B cell (primary cell): Measurements from ENCODE around the gene CCL28. TPM values are rescaled to one million over a fixed set of nuclear protein-coding genes. Genes with fewer than 3 reads are reported as not detected.
A peak's percentile ranks its signal among the peaks of the same experiment; 100 is the strongest.

Experiments used
- ATAC-seq: fragments of 200-7000 bp; cut with Tn5 transposase; one replicate; pipeline ENCODE4 v1.10.0; 2021; ENCODE audit warnings: low read depth, mild to moderate bottlenecking, moderate number of reproducible peaks, moderate library complexity
- CTCF ChIA-PET: fragments of 350-600 bp; sonication (Branson Sonifier 250); formaldehyde crosslinking; loops from one replicate; lab custom pipeline; 2021; ENCODE audit warnings: antibody characterized with exemption, inconsistent platforms; lab: Charles Lee
- POLR2A ChIA-PET: fragments of 350-600 bp; sonication (Branson Sonifier 250); formaldehyde crosslinking; loops from one replicate; lab custom pipeline; 2021; ENCODE audit warnings: antibody characterized with exemption; lab: Charles Lee
- DNase-seq: peaks from one replicate; pipeline ENCODE4 v3.0.0; 2013
- H2AFZ ChIP-seq: 2 replicates; pipeline ENCODE4 v1.6.1; 2012; ENCODE audit warnings: mild to moderate bottlenecking, low read depth, low read length; ENCODE audit not compliant: insufficient read depth, poor library complexity, severe bottlenecking
- H3K27ac ChIP-seq, 2 donors: 1 replicate in 1 of 2; 2 replicates in 1 of 2; pipeline ENCODE4 v1.5.1; 2012 to 2013; ENCODE audit warnings: low read length in 2 of 2, mild to moderate bottlenecking in 2 of 2, moderate library complexity in 1 of 2
- H3K27me3 ChIP-seq, 4 experiments: fragments of 200-600 bp in 1 of 4; sonication (generic) in 1 of 4; replicated peaks in 1 of 4; 1 replicate in 2 of 4; 2 replicates in 2 of 4; pipeline versions ENCODE4 v1.6.1 to v1.7.0; 2013 to 2016; ENCODE audit warnings: low read length in 3 of 4, mild to moderate bottlenecking in 2 of 4, mixed read lengths in 1 of 4, moderate library complexity in 1 of 4; ENCODE audit not compliant: insufficient read depth in 4 of 4, control insufficient read depth in 3 of 4; ENCODE audit errors: control extremely low read depth in 1 of 4
- H3K36me3 ChIP-seq, 2 experiments: replicated peaks in 1 of 2; 1 replicate in 1 of 2; 2 replicates in 1 of 2; pipeline versions ENCODE4 v1.6.1 to v1.7.1; 2013; ENCODE audit warnings: low read length in 1 of 2; ENCODE audit not compliant: insufficient read depth in 2 of 2, control insufficient read depth in 1 of 2; ENCODE audit errors: control extremely low read depth in 1 of 2, extremely low read depth in 1 of 2
- H3K4me1 ChIP-seq, 2 donors: fragments of 200-600 bp in 1 of 2; sonication (generic) in 1 of 2; 1 replicate in 1 of 2; 2 replicates in 1 of 2; pipeline versions ENCODE4 v1.5.1 to v1.6.1; 2013 to 2017; ENCODE audit warnings: low read length in 2 of 2; ENCODE audit not compliant: control insufficient read depth in 2 of 2, insufficient read depth in 2 of 2
- H3K4me2 ChIP-seq: replicated peaks from 2 replicates; pipeline ENCODE3; 2012; ENCODE audit warnings: mild to moderate bottlenecking, low read depth, low read length; ENCODE audit not compliant: poor library complexity, severe bottlenecking
- H3K4me3 ChIP-seq, 5 experiments: fragments of 200-600 bp in 1 of 5; sonication (generic) in 1 of 5; 1 replicate in 3 of 5; 2 replicates in 2 of 5; pipeline versions ENCODE4 v1.5.1 to v1.7.0; 2011 to 2016; ENCODE audit warnings: low read length in 4 of 5, mild to moderate bottlenecking in 4 of 5, low read depth in 2 of 5, control low read depth in 1 of 5, moderate library complexity in 1 of 5; ENCODE audit not compliant: insufficient read depth in 1 of 5; ENCODE audit errors: control extremely low read depth in 1 of 5, extremely low read depth in 1 of 5
- H3K79me2 ChIP-seq: fragments of 200-600 bp; sonication (generic); one replicate; pipeline ENCODE4 v1.6.0; 2016; ENCODE audit warnings: low read length; ENCODE audit not compliant: control insufficient read depth, insufficient read depth
- H3K9ac ChIP-seq: fragments of 200-600 bp; sonication (generic); 2 replicates; pipeline ENCODE4 v1.6.1; 2017; ENCODE audit warnings: mild to moderate bottlenecking, low read length, moderate library complexity
- H3K9me3 ChIP-seq, 3 donors: one replicate each; pipeline versions ENCODE4 v1.6.1 to v1.7.1; 2013; ENCODE audit warnings: low read length in 2 of 3; ENCODE audit not compliant: control insufficient read depth in 2 of 3, insufficient read depth in 1 of 3; ENCODE audit errors: control extremely low read depth in 1 of 3
- H4K20me1 ChIP-seq: 2 replicates; pipeline ENCODE4 v1.6.0; 2012; ENCODE audit warnings: mild to moderate bottlenecking, low read length; ENCODE audit not compliant: insufficient read depth, control insufficient read depth, poor library complexity, severe bottlenecking
- H3K27ac Mint-ChIP-seq: one replicate; pipeline ENCODE4 v1.8.0; 2021; ENCODE audit warnings: mixed read lengths
- H3K27me3 Mint-ChIP-seq: one replicate; pipeline ENCODE4 v1.8.0; 2021; ENCODE audit warnings: mixed read lengths
- H3K4me1 Mint-ChIP-seq: one replicate; pipeline ENCODE4 v1.8.0; 2021; ENCODE audit warnings: mixed read lengths
- H3K4me3 Mint-ChIP-seq: one replicate; pipeline ENCODE4 v1.8.0; 2021; ENCODE audit warnings: mixed read lengths
- H3K9me3 Mint-ChIP-seq: one replicate; pipeline ENCODE4 v1.8.0; 2022; ENCODE audit warnings: mixed read lengths; ENCODE audit not compliant: insufficient read depth
- CTCF ChIP-seq: fragments of 200-600 bp; IDR thresholded peaks from one replicate; pipeline ENCODE4 v1.8.0; 2022; ENCODE audit warnings: antibody characterized with exemption, mild to moderate bottlenecking
- EZH2 ChIP-seq: IDR thresholded peaks from 2 replicates; pipeline ENCODE4 v1.6.1; 2012; ENCODE audit warnings: borderline replicate concordance, low read depth, mild to moderate bottlenecking, moderate library complexity, low read length; ENCODE audit not compliant: insufficient read depth, poor library complexity, severe bottlenecking
- WGBS: methylation state at CpG from one replicate; pipeline ENCODE4 v1.1.5; 2013; ENCODE audit warnings: missing lambda C conversion rate; ENCODE audit not compliant: insufficient coverage; 5-methylcytosine and 5-hydroxymethylcytosine counted together
- intact Hi-C: fragments of 100-400 bp; cut with micrococcal nuclease; formaldehyde crosslinking; loops from one replicate; pipeline ENCODE4 v1.10.0; 2022
- polyA plus RNA-seq: library from polyadenylated mRNA; depleted of rRNA; stranded (reverse); fragments of >200 nt; gene quantifications from 2 replicates; pipeline ENCODE4 v1.2.3, GENCODE V29; 2012
- total RNA-seq, 2 donors: library from RNA; stranded (reverse); fragments of 120-200 nt in 1 of 2; gene quantifications; 1 replicate in 1 of 2; 2 replicates in 1 of 2; pipeline versions ENCODE4 v1.2.3 to v1.2.4, GENCODE V29; 2013 to 2022

Gene CCL28
- total and polyA plus RNA-seq, 2 donors (not counting 1 experiment from before 2014, with no cell fraction given) = 18.6 to 18.7 TPM

DNA sequence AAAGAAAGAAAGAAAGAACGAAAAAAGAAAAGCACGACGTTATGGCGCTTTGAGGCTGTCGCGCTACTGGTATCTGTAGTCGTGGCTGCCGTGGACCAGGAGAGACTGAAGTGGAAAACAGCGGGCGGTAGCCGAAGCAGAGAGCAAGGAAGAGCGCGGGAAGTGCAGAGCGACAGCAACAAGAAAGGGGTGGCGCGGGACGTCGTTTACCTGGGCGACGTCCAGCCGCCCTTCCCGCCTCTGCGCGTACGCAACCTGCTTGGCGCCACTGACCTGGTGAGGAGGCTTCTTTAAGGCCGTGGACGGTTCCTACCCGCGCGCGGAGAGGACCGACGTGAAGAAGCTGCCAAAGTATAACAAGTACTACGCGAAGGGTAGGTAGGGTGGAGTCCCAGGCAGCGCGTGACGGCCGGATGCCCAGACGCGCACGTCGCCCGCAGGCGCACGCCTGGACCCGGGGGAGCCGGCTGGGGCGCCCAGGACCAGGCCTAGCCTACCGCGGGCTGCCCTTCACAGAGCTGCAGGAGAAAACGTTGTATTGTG, 15.4 kb downstream of the CCL28 start:
- 2% methylated on average over 45 of the region's 53 CpGs for WGBS
- POLR2A ChIA-PET = interaction anchor here (0.5 to 1.4 kb wide), 6 partner anchors 83 to 378 kb away, joined by 3 to 14 read pairs (median 4); partner anchors contain the start of genes HMGCS1, TMEM267 and ZNF131
- Mint-ChIP-seq H3K27ac (peak overlapping the region; percentile 93), H3K4me3 (peak overlapping the region; percentile 95), H3K4me1 (peaks cover 21% of the 10 kb centered on the region), H3K27me3 (no peaks in the 10 kb centered on the region), H3K9me3 (no peaks in the 10 kb centered on the region)
- no peaks in the 10 kb centered on the region for H3K36me3 ChIP-seq
- peak overlapping the region; percentile 81 for H3K4me2 ChIP-seq
- ATAC-seq (peak; percentile 96), DNase-seq (peak; percentile 82)
- H3K27me3 ChIP-seq = no peaks in the 10 kb centered on the region
- H3K79me2 ChIP-seq = peaks cover 20% of the 10 kb centered on the region
- H4K20me1 ChIP-seq = no peaks in the 10 kb centered on the region
- H3K4me1 ChIP-seq = peaks cover 9 to 10% of the 10 kb centered on the region in 2 donors
- H3K27ac ChIP-seq = peak overlapping the region; percentile 81 to 83
- peak overlapping the region; percentile 65 to 89 (median 77) for H3K4me3 ChIP-seq
- H3K9ac ChIP-seq = peak overlapping the region; percentile 68
- intact Hi-C loops = loop anchor here (1.0 to 5.0 kb wide), 6 partner anchors 84 to 446 kb away; partner anchors contain the start of genes HMGCS1, PAIP1, TMEM267 and ZNF131
- no peaks in the 10 kb centered on the region for H3K9me3 ChIP-seq
- H2AFZ ChIP-seq = peak overlapping the region; percentile 87
- CTCF ChIA-PET = interaction anchor here (0.7 to 4.1 kb wide), 3 partner anchors 8 to 335 kb away, joined by 3 to 21 read pairs (median 6); partner anchors contain the start of gene TMEM267
- TF ChIP-seq EZH2 (no peak), CTCF (no peak)

- Histone ChIP-seq H3K27me3 (no peaks in the 10 kb centered on the region), H3K4me3 (no peak overlapping the region), H2AFZ (no peak overlapping the region), H3K27ac (no peak overlapping the region), H4K20me1 (no peaks in the 10 kb centered on the region), H3K9me3 (no peaks in the 10 kb centered on the region), H3K4me1 (no peaks in the 10 kb centered on the region), H3K36me3 (peaks cover 0 to 19% of the 10 kb centered on the region in 2 experiments), H3K79me2 (peaks cover 8% of the 10 kb centered on the region), H3K4me2 (no peak overlapping the region), H3K9ac (no peak overlapping the region)
- TF ChIP-seq CTCF (no peak), EZH2 (no peak)
- intact Hi-C loops = loop anchor here (5.0 kb wide), 1 partner anchor 163 kb away; no protein-coding TSS in a partner anchor
- ChIA-PET POLR2A (interaction anchor here (0.8 kb wide), 1 partner anchor 325 kb away, joined by 3 read pairs; no protein-coding TSS in a partner anchor), CTCF (interaction anchor here (0.8 to 4.0 kb wide), 19 partner anchors 9 to 482 kb away, joined by 3 to 25 read pairs (median 6); partner anchors contain the start of genes HMGCS1, TMEM267 and ZNF131)
- Mint-ChIP-seq H3K9me3 (no peaks in the 10 kb centered on the region), H3K27ac (no peak overlapping the region), H3K27me3 (no peaks in the 10 kb centered on the region), H3K4me1 (peaks cover 17% of the 10 kb centered on the region), H3K4me3 (no peak overlapping the region)
- ATAC-seq (no peak), DNase-seq (no peak)
- 83% methylated on average over 1 of the region's 1 CpG for WGBS
These were observed 21.7 kb downstream of the CCL28 start for GRCh38 chr5:43390471-43390870.
